GM23248 (cell line): ENCODE data around the gene UPF2. TPM values are rescaled to one million over a fixed set of nuclear protein-coding genes. Genes with fewer than 3 reads are reported as not detected.

Experiments
- DNase-seq: peaks from one replicate; pipeline ENCODE4 v3.0.0-alpha.2; 2015
- H2AFZ ChIP-seq: fragments of 200-600 bp; sonication (generic); 2 replicates; pipeline ENCODE4 v1.6.1; 2016; ENCODE audit warnings: antibody characterized with exemption
- H3F3A ChIP-seq: fragments of 200-600 bp; sonication (generic); 2 replicates; pipeline ENCODE4 v1.6.1; 2016; ENCODE audit warnings: mild to moderate bottlenecking, antibody characterized with exemption, mixed run types; ENCODE audit not compliant: insufficient read depth
- H3K27ac ChIP-seq: fragments of 200-600 bp; sonication (generic); 2 replicates; pipeline ENCODE4 v1.5.1; 2016; ENCODE audit warnings: mild to moderate bottlenecking
- H3K27me3 ChIP-seq: fragments of 200-600 bp; sonication (generic); replicated peaks from 2 replicates; pipeline ENCODE4 v1.6.1; 2016; ENCODE audit warnings: mild to moderate bottlenecking; ENCODE audit not compliant: insufficient read depth
- H3K36me3 ChIP-seq: fragments of 200-600 bp; sonication (generic); 2 replicates; pipeline ENCODE4 v1.6.1; 2016; ENCODE audit warnings: low read depth, mild to moderate bottlenecking
- H3K4me1 ChIP-seq: fragments of 200-600 bp; sonication (generic); 2 replicates; pipeline ENCODE4 v1.6.1; 2016; ENCODE audit warnings: mild to moderate bottlenecking; ENCODE audit not compliant: insufficient read depth
- H3K4me2 ChIP-seq: fragments of 200-600 bp; sonication (generic); one replicate; pipeline ENCODE4 v1.6.1; 2016; ENCODE audit warnings: mild to moderate bottlenecking; ENCODE audit not compliant: unreplicated experiment
- H3K4me3 ChIP-seq: fragments of 200-600 bp; sonication (generic); 2 replicates; pipeline ENCODE4 v1.5.1; 2016; ENCODE audit warnings: mild to moderate bottlenecking
- H3K79me2 ChIP-seq: fragments of 200-600 bp; sonication (generic); 2 replicates; pipeline ENCODE4 v1.6.1; 2016; ENCODE audit warnings: mild to moderate bottlenecking; ENCODE audit not compliant: insufficient read depth
- H3K9ac ChIP-seq: fragments of 200-600 bp; sonication (generic); 2 replicates; pipeline ENCODE4 v1.6.1; 2016; ENCODE audit warnings: mild to moderate bottlenecking
- H3K9me2 ChIP-seq: fragments of 200-600 bp; sonication (generic); 2 replicates; pipeline ENCODE4 v1.6.1; 2016; ENCODE audit warnings: mixed run types, mild to moderate bottlenecking, moderate library complexity; ENCODE audit not compliant: insufficient read depth
- H3K9me3 ChIP-seq: fragments of 200-600 bp; sonication (generic); one replicate; pipeline ENCODE4 v1.6.1; 2017; ENCODE audit warnings: low read depth
- H4K20me1 ChIP-seq: fragments of 200-600 bp; sonication (generic); 2 replicates; pipeline ENCODE4 v1.6.0; 2016; ENCODE audit not compliant: insufficient read depth
- EZH2 ChIP-seq: fragments of 200-600 bp; sonication (generic); IDR thresholded peaks from 2 replicates; pipeline ENCODE4 v1.6.1; 2018; ENCODE audit warnings: antibody characterized with exemption, mild to moderate bottlenecking; ENCODE audit not compliant: insufficient read depth, poor library complexity, severe bottlenecking
- EZH2phosphoT487 ChIP-seq: fragments of 200-600 bp; sonication (generic); IDR thresholded peaks from 2 replicates; pipeline ENCODE4 v1.6.1; 2018; ENCODE audit warnings: antibody characterized with exemption, moderate library complexity, mild to moderate bottlenecking, low read depth; ENCODE audit not compliant: insufficient read depth
- WGBS, 2 experiments: methylation state at CpG; one replicate each; pipeline ENCODE4 v1.1.6; 2015 to 2017; ENCODE audit warnings: low lambda C conversion rate in 2 of 2, low coverage in 1 of 2; ENCODE audit errors: missing lambda C conversion rate in 2 of 2; 5-methylcytosine and 5-hydroxymethylcytosine counted together
- in situ Hi-C: fragments of 300-500 bp; cut with MboI; formaldehyde crosslinking; loops from 2 replicates; pipeline ENCODE4 v1.15.0; 2020
- polyA plus RNA-seq: library from polyadenylated mRNA; unstranded; fragments of >200 nt; fragmentation: Nextera tagmentation; extraction: Ambion mirVana; gene quantifications from 2 replicates; pipeline ENCODE4 v1.2.1, GENCODE V29; 2016
- total RNA-seq: library from RNA; depleted of rRNA; stranded (reverse); fragments of >200 nt; shearing (Covaris generic); gene quantifications from 2 replicates; pipeline ENCODE4 v1.2.3, GENCODE V29; 2014

UPF2 gene
- total and polyA plus RNA-seq, 2 experiments from 2014 or later: 12.7 to 14.1 TPM

- H2AFZ ChIP-seq: no peak overlapping the region
- H3K9ac ChIP-seq: no peak overlapping the region
- no peaks in the 10 kb centered on the region for H4K20me1 ChIP-seq
- no peaks in the 10 kb centered on the region for H3F3A ChIP-seq
- no peaks in the 10 kb centered on the region for H3K9me2 ChIP-seq
- H3K4me1 ChIP-seq: peaks cover 23% of the 10 kb centered on the region
- no peaks in the 10 kb centered on the region for H3K27me3 ChIP-seq
- in situ Hi-C loops: no loop called here
- H3K36me3 ChIP-seq: no peaks in the 10 kb centered on the region
- no peak for DNase-seq
- no peak for TF ChIP-seq EZH2phosphoT487
- no peak for TF ChIP-seq EZH2
- H3K4me2 ChIP-seq: no peak overlapping the region
- H3K9me3 ChIP-seq: no peaks in the 10 kb centered on the region
- no peak overlapping the region for H3K27ac ChIP-seq
- H3K79me2 ChIP-seq: no peaks in the 10 kb centered on the region
- H3K4me3 ChIP-seq: no peak overlapping the region
- 78 to 79% methylated on average over 11 to 15 of the region's 15 CpGs for WGBS, 2 experiments
Observed at GRCh38 chr10:11879387-11880094, 163.1 kb downstream of the UPF2 start.

GRCh38 chr10:11878776-11879175 lies 163.8 kb downstream of the UPF2 start:
- no peak overlapping the region for H3K27ac ChIP-seq
- no peak for DNase-seq
- no peaks in the 10 kb centered on the region for H3F3A ChIP-seq
- H3K79me2 ChIP-seq: no peaks in the 10 kb centered on the region
- no peak overlapping the region for H3K4me3 ChIP-seq
- in situ Hi-C loops: no loop called here
- H3K36me3 ChIP-seq: no peaks in the 10 kb centered on the region
- H3K27me3 ChIP-seq: no peaks in the 10 kb centered on the region
- no peaks in the 10 kb centered on the region for H3K9me2 ChIP-seq
- peaks cover 23% of the 10 kb centered on the region for H3K4me1 ChIP-seq
- no peak overlapping the region for H3K4me2 ChIP-seq
- no peaks in the 10 kb centered on the region for H4K20me1 ChIP-seq
- no peak overlapping the region for H2AFZ ChIP-seq
- no peak overlapping the region for H3K9ac ChIP-seq
- no peaks in the 10 kb centered on the region for H3K9me3 ChIP-seq
- 78 to 80% methylated on average over 12 of the region's 12 CpGs for WGBS, 2 experiments
- TF ChIP-seq EZH2: no peak
- no peak for TF ChIP-seq EZH2phosphoT487

DNA sequence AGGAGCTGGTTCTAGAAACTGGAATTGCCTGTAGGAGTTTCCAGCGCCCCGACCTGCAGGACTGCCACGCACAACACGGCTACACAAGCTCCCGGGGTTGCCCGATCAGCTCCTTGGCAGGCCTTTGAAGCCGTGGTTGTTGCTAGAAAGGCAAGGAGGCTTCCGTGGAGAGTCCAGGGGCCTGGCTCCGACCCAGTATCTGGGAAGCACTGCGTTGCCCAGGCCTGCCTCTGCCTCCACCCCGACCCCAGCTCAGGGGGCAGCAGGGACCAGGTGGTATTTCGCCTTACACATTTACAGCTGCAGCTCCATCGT lies 165.1 kb downstream of the UPF2 start:
- no peaks in the 10 kb centered on the region for H3K27me3 ChIP-seq
- H3K36me3 ChIP-seq: no peaks in the 10 kb centered on the region
- in situ Hi-C loops: no loop called here
- H3K9me2 ChIP-seq: no peaks in the 10 kb centered on the region
- H2AFZ ChIP-seq: no peak overlapping the region
- H3K79me2 ChIP-seq: no peaks in the 10 kb centered on the region
- no peak for DNase-seq
- WGBS, 2 experiments: 86% methylated on average over 9 to 13 of the region's 13 CpGs
- no peak overlapping the region for H3K27ac ChIP-seq
- no peaks in the 10 kb centered on the region for H4K20me1 ChIP-seq
- peaks cover 22% of the 10 kb centered on the region for H3K4me1 ChIP-seq
- H3K9ac ChIP-seq: no peak overlapping the region
- no peaks in the 10 kb centered on the region for H3F3A ChIP-seq
- H3K4me2 ChIP-seq: no peak overlapping the region
- H3K4me3 ChIP-seq: no peak overlapping the region
- no peaks in the 10 kb centered on the region for H3K9me3 ChIP-seq
- TF ChIP-seq EZH2: no peak
- no peak for TF ChIP-seq EZH2phosphoT487

GRCh38 chr10:11876805-11877590 lies 165.6 kb downstream of the UPF2 start:
- Histone ChIP-seq H2AFZ (no peak overlapping the region), H3K9ac (no peak overlapping the region), H3K27ac (no peak overlapping the region), H3K4me2 (no peak overlapping the region), H3K27me3 (no peaks in the 10 kb centered on the region), H3F3A (no peaks in the 10 kb centered on the region), H3K9me2 (no peaks in the 10 kb centered on the region), H3K4me3 (no peak overlapping the region), H3K79me2 (no peaks in the 10 kb centered on the region), H3K4me1 (peaks cover 16% of the 10 kb centered on the region), H3K9me3 (no peaks in the 10 kb centered on the region), H4K20me1 (no peaks in the 10 kb centered on the region), H3K36me3 (no peaks in the 10 kb centered on the region)
- in situ Hi-C loops: no loop called here
- TF ChIP-seq EZH2 (no peak), EZH2phosphoT487 (no peak)
- 86 to 89% methylated on average over 19 of the region's 19 CpGs for WGBS, 2 experiments
- no peak for DNase-seq
